Stimulated activated CD8-positive, alpha-beta memory T cell treated with anti-CD3 and anti-CD28 coated beads, Interleukin-4, amount 100 ng/mL, for 1 hour (primary cell): ENCODE data around the gene ADCYAP1.

ENCODE experiments used
- DNase-seq, 2 donors: peaks; one replicate each; pipeline ENCODE4 v3.0.0-alpha.2; 2020; ENCODE audit warnings: low read depth in 2 of 2, low spot score in 1 of 2

ADCYAP1 gene

DNA sequence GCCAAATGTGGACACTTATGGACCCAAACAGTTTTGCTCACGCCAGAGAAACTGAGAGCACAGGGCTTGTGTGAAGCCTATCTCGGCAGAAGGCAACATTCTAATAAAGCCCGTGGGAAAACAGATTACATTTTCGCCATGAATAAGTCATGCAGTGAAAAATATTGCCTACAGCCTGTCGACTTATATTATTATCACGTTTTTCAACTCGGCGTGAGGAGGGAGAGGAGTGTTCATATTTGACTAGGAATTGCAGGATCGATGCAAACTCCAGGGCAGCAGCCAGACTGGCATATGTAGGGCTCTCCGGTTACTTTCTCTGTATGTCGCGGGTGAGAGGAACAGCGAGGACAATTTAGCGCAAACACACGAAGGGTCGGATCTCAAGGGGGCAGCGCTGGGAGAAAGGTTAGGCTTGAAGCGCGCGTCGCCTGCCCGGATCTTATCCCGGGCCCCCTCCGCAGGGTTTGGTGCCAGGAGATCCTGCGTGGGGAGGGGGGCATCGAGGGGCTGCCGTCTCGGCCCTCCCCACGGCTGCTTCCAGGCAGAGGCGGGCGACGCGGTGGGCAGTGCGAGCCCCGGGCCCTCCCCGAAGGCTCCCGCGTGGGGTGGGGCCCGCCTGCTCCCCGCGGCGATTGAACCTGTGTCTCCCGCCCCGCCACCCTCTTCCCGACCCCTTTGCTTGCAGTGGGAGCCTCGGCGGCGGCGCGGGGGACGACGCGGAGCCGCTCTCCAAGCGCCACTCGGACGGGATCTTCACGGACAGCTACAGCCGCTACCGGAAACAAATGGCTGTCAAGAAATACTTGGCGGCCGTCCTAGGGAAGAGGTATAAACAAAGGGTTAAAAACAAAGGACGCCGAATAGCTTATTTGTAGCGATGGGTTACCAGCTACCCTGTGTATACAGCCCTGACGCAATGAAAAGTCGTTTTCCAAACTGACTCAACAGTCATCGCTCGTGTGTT is 4.4 kb downstream of the ADCYAP1 start:
- DNase-seq, result no peak

DNA sequence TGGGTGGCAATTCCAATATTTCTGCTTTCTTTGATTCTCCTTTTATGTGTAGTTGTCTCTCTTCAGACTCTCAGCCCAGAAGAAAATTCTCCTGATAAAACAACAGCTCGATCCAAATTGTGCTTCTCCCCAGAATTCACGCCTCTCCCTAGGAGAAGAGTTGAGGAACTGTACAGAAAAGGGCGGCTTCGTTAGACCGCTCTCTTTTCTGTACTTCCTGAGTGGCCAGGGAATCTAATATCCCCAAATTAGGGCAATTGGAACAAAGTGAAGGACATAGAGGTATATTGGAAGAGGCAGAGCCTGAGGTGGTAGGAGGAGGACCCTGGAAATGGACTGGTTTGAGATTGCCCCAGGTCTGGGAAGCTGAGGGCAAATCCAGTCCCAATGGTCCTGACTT is 5.6 kb downstream of the ADCYAP1 start:
- DNase-seq, result no peak

DNA sequence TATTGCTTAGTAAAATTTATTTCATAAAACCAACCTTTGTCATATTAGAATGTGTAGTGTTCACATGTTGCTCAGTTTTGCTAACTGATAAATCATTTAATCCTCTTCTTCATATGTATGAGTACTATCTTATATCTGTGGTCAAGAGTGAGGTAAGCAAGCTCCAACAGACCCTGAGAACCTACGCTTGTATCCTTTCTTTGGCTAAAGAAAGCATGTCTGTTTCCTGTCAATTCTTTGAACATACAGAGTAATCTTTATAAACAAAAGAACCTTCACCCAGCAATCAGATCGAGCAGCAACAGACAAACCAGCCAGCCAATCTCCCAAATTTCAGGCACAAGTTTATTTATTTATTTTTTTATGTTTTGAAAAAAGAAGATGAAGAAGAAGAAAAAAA is 6.4 kb downstream of the ADCYAP1 start:
- DNase-seq, result no peak

DNA sequence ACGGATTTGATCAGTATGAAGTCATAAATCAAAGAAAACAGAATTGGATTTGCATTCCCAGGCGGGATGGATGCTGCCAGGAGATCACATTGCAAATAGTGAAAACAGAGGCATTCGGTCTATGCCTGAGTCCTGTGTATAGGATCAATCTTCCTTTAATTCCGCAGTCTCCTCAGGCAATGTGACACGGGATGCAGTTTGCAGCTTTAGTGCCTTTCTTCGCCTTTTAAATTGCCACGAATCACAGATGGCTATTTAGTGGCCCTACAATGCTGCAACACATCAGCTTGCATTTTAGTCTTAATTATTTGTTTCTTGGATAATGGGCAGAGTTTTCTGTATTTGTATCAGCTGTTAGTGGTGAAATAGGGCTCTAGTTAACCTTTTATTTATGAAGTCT is 6.8 kb downstream of the ADCYAP1 start:
- no peak for DNase-seq

DNA sequence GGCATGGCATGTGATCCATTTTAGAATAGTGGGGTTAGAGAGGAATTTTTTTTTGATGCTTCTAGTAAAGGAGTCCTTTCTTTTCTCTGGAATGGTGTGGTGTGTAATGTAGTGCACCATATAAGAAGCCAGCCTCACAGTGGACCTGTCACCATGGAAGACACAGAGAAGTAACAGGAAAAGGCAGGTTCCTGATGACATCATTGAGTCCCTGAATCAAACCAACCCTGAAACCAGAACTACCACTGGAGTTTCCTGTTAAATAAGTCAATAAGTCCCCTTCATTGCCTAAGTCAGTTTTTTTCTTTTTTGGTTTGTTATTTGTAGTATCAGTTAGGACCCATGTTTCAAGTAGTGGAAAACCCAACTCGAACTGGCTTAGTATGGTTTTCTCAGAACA is 11.9 kb downstream of the ADCYAP1 start:
- no peak for DNase-seq

DNA sequence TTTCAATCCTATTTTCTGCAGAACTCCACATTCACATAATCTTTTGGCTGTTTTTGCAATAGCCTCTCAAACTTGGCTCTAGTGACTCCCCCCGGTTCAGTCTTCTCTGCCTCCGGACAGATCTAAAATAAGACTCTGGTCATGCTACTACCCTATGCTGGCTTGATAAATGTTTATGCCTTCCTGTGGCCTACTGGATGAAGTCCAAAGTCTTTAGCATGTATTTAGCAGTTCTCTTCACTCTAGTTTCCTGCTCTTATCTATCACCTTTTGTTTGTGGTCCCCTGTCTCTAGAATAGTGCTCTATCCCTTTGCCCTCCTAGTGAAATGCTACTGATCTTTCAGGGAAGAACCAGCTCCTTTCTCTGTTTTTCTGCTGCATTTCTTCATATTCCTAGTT is 14.4 kb downstream of the ADCYAP1 start:
- DNase-seq, result no peak

DNA sequence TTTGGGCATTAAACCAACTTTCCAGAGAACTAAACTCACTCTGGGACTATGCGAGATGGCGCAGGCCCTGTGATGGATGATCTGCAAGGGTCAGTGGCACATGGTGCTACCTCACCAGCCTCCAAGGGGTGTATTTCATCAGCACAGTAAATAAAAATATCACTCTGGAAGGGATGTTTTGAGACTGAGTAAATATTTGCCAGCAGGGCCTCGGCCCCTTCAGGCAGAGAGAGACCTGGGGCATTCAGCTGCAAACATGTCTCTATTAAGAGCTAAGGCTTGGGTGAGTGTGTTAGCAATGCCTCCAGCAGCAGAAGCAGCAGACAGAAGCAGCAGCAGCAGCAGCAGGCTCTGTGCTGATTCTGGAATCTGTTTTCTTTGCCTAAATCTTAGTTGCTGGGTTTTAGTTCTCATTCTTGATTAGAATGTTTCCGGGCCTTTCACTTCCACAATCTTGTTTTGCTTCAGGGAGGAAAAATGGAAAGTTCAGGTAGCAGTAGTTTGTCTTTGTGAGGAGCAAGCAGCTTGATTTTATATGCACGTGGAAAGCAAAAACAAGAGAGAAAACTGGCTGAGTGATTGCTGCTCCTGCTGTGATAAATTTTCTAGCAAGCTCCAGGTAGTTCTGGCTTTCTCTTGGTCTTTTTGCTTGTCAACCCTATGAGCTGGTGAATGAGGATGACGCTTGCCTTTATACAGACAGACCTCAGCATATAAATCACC is 18.6 kb downstream of the ADCYAP1 start:
- DNase-seq, result no peak

DNA sequence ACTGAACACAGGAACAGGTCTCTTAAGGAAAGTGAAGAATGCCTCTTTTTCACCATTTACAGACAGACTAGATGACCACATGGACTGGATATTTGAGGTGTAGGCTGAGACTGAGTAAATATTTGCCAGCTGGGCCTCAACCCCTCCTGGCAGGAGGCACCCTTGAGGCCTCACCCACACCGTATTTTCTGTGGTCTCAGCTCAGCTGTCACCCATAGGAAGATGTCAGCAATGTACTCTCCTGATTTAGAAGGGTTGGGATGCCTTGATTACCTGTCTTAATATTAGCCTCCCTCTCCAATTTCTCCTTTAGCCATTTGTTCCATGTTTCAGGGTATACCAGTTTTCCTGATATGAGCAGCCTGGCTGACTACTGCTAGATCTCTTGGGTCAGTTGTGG is 20.3 kb downstream of the ADCYAP1 start:
- DNase-seq, result no peak

DNA sequence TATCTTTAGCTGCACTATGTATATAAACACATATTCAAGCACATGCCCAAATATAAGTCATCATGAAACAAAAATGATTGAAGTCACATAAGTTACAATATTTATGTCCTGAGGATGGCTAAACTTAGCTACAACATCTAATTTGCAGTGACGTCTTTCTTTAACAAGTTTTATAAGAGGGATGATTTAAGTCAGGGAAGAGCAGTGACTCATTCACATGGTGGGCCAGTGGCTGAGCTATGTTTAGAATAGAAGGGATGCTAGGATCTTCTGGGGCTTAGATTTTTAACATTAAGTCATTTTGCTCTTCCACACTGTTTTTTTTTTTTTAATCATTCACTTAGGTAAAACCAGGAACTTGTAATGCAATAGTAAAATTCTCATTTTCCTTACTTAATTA is 22.3 kb downstream of the ADCYAP1 start:
- no peak for DNase-seq

DNA sequence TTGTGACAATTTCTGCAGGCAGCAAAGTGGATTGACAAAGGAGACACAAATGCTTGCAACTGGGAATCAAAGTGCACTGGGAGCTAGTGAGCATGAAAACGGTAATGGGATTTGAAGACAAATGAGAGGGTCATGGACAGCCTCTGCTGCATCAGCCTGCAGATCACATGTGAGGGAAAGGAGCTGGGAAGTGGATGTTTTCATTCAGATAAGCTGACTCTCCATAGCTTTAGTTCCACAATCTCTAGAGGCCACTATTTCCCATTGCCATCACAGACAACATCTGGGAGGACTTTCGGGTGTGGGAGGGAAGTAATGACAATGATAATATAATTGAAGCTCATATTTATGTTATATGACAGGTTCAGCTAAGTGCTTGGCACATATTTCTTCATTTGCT is 28.4 kb downstream of the ADCYAP1 start:
- DNase-seq, result no peak

DNA sequence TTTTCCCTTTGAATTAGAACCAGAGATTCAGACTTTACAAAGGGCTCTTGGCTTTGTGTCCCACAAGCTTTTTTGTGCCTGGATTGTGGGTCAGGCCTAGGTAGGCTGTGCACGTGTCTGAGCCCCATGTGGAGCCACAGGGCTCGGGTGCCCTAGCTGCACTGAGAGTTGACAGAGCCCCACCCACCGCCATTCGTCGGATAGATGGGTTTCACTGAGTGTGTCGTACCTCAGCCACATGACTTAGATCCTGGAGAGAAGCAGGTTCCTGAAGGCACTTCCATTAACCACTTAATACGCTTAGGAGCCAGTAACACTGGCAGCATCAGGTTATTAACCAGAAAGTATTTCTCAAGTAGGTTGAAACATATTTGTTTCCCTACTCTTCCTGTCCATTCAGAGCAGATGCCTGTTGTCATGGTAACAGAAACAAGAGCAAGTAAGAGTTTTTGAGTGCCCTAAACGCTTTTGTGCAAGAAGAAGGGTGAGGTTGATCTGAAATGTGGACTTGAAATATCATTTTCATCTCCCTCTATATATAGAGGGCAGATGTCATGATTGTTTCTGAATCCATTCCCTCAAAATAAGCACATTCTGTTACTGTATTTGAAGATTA is 30.0 kb downstream of the ADCYAP1 start:
- DNase-seq, result no peak

DNA sequence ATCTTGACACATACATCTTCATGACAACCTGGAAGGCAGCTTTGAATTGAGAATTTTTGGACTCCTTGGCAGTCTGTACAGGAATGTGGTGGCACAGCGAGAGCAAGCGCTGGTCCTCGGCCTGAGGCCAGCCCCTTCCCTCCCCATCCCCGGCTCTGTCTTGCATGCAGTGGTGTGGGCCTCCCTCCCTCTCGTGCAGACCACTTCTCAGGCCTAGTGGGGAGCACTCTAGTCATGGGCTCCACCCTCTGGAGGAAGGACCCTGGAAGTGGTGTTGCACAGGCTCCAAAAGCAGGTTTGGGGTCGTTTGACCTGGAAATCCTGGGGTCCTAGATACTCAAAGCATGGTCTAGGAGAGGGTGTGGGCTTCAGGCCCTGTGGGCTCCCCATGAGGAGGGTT is 32.3 kb downstream of the ADCYAP1 start:
- DNase-seq, result no peak

DNA sequence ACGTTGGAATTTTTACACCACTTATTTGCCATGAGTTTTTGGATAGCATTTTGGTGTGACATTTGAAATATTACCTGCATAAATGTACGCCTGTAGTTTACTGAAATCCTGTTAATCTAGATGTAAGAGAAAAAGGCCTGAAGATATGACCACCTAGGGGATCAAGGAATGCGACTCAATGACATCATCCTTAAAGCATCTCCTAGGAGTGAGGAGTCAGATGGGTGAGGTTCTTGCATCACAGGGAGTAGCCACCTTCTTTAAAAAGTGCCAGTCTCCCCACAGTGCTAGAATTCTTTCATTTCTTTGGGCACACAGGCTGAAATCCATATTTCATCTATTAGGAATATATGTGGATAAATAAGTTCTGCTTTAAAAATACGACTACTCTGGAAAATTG is 34.5 kb downstream of the ADCYAP1 start:
- no peak for DNase-seq

DNA sequence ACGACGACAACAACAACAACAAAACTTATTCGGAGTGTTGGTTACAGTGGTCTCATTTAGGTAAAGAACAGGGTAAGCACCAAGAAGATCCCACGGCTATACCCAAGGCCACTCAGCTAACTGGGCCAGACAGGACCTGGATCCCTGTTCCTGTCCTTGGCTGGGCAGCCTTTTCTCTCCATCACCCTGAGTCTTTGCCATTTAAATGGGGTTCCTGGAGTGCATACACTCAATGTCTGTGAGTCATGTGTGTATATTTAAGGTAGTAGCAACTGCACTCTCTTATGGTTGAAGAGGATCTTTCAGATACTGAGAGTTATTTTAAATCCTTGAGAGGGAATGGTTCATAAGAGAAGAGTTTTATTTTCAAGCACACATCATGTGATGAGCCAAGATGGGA is 35.3 kb downstream of the ADCYAP1 start:
- DNase-seq, result no peak

DNA sequence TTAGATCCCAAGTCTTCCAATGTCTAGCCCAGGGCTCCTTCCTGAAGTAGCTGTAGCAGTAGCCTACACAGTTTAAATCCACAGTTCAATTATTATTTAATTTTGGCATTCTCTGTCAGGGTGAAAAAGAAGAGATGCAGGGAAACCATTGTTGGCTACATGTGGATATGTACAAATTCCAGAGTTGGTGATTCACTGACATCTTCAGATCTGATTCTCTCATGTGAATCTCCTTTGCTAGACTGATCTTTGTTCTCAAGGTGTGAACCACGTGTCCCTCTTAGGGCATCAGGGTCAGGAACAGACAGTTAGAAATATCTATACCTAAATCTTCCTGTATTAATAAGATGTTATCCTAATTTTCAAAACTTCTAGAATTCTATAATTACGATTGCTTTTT is 36.7 kb downstream of the ADCYAP1 start:
- DNase-seq, result no peak

DNA sequence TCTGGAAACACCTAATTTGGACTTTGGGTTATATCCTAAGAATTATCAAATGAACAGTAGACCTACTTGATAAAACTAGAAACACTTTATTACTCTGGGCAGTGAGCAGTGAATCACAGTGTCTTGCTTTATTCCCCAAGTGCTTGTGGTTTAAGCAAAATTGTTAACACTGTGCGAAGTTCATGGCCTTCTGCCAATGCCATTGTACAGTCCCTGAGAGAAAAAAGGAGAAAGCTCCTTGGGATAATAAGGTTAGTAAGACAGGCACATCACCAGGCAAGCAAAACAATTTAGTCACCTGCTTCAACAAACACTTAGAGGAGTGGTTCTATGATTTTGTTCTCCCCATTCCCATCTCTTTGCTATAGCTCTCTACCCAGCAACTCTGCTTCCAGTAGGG is 39.8 kb downstream of the ADCYAP1 start:
- no peak for DNase-seq

DNA sequence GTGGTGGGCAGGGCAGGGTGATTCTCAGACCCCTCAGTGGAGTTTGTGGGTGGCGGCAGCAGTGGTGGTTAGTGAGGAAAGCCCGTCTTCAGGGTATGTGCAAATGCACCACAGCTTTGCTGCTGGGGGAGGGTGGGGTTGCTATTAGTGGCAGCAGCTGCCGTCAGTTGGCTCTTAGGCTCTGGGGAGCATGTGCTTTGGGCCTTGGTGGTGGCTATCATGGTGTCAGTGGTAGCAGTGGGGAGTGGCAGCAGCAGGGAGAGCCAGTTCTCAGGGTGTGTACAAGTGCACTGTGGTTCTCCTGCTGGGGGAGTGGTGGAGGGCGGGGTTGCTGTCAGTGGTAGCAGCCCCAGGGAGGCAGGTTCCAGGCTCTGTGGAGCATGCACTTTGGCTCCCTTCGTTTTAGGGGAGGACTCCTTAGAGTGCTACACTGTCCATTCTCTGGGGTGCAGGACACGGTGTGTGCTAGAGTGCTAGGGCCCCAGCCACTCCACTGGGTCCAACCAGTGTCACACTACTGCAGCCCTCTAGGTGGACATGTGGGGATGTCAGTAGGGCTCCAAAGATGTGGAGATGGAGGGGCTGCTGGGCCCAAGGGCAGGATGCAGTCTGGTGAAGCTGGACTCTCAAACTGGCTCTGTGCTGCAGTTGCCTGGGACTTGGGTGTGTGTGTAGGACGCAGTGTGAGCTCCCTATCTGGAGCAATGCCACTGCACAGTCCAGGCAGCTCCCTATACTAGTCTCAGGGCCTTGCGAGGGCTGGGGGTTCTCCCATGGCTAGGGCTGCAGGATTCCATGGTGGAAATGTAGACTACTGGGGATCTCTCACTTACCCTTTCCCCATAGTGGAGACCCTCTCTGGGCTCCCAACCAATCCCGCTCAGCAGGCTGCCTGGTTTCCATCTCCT is 45.3 kb downstream of the ADCYAP1 start:
- DNase-seq, result no peak

DNA sequence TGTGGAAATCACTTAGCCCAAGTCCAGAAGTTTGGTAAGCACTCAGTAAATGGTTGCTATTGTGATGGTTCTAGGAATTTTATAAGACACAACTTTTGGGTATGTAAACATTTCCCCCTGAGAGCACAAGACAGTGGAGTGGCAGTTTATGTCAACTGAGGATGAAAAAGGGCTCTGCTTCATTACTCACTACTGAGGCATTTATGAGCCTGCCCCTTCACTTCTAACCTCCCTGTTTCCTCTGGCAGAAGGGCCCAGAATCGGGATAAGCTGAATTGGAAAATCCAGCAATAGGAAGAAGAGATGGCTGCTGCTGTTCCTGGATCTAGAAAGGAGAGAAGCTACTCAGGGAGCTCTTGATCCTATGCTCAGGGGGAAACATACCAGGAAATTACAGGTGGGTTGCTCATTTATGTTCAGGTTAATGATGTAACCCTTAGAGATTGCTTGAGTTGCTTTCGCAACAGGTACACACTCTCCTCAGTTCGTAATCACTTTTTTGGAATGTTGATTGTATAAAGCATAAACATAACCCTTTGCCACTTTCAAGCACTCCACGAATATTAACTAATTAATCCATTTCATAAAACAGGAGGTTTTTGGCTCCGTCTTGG is 46.3 kb downstream of the ADCYAP1 start:
- no peak for DNase-seq

DNA sequence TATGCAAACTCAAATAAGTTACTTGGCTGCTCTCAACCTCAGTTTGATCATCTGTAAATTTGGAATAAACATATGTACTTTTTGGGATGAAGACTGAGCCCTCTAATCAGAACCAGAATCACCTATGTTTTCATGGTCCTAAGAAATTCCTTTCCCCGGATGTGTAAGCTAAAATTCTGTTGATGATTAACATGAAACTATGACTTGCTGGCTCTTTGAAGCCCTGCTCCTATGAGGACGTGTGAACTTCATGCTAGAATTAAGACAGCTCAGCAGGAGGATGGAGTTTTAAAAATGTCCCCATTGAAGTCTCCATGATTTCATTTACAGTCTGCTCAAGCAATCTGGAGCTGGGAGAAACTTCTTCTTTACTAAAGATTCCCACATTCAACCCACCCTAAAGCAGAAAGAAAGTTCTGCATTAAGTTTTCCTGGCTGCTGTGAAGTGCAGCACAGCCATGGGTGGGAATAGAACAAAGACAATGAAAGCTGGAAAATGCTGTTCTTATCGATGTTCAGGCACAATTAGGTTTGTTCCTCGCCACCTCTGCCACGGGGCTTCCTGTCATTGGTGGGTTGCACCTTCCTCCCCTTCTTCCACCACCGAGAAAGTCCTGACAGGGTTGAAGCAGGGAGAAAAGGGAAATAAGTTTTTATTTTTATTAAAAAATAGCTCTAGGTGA is 50.9 kb downstream of the ADCYAP1 start:
- DNase-seq, result no peak

DNA sequence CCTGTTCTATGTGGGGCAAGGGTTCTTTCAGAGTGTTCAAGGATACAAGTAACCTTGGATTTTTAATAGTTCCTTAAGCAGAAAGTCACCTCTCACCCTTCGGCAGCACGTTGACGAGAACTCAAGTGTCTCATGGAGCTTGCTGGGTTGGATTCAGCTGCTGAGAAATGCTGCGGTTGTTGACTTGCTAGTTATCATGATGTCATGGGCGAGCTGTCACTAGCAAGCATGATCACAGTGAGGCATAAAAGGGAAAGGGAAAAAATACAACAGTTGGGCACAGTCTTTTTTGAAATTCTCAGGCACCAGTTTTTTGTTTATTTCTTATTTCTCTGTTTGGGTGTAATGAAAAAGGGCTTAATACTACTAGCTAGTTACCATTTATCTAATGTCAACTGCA is 53.2 kb downstream of the ADCYAP1 start:
- DNase-seq, result no peak
